Stimulated activated CD4-positive, alpha-beta T cell treated with anti-CD3 and anti-CD28 coated beads, TNF-alpha, amount 100 ng/mL, for 1 hour (primary cell): ENCODE results near the gene ANKRD40.

Experiments
- DNase-seq, 3 donors: peaks; one replicate each; pipeline ENCODE4 v3.0.0-alpha.2; 2020; ENCODE audit warnings: low read depth in 3 of 3, low spot score in 1 of 3

Gene ANKRD40

GRCh38 chr17:50651661-50652060, 56.1 kb downstream of the ANKRD40 start:
- DNase-seq: no peak

DNA sequence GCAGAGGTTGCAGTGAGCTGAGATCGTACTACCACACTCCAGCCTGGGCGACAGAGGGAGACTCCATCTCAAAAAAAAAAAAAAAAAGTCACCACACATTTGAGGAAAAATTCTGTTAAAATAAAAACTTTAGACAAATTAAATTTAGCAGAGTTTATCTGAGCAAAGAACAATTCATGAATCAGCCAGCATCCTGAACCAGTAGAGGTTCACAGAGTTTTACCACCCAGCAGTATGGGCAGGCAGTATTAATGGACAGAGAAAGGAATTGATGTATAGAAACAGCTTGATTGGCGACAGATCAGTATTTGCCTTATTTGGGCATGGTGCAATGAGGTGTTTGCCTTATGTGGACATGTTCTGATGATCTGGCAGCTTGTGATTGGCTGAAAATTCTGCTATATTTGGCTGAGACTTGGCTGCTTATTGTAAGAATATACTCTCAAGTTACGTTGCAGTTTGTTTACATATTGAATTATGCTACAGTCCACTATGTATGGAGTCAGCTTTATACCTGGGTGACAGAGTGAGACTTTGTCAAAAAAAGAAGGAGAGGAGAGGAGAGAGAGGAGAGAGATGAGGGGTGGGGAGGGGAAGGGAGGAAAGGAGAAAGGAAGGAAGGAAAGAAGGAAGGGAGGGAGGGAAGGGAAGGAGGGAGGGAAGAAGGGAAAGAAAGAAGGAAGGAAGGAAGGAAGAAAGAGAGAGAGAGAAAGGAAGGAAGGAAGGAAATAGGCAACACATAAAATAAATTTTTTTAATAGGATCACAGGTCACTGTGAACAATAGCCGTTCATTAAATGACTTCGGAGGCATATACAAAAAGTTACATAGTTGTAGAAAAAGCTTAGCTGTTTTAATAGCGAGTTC, 58.4 kb downstream of the ANKRD40 start:
- DNase-seq: no peak

- no peak for DNase-seq
These were observed 60.5 kb downstream of the ANKRD40 start for GRCh38 chr17:50647187-50647586.

DNA sequence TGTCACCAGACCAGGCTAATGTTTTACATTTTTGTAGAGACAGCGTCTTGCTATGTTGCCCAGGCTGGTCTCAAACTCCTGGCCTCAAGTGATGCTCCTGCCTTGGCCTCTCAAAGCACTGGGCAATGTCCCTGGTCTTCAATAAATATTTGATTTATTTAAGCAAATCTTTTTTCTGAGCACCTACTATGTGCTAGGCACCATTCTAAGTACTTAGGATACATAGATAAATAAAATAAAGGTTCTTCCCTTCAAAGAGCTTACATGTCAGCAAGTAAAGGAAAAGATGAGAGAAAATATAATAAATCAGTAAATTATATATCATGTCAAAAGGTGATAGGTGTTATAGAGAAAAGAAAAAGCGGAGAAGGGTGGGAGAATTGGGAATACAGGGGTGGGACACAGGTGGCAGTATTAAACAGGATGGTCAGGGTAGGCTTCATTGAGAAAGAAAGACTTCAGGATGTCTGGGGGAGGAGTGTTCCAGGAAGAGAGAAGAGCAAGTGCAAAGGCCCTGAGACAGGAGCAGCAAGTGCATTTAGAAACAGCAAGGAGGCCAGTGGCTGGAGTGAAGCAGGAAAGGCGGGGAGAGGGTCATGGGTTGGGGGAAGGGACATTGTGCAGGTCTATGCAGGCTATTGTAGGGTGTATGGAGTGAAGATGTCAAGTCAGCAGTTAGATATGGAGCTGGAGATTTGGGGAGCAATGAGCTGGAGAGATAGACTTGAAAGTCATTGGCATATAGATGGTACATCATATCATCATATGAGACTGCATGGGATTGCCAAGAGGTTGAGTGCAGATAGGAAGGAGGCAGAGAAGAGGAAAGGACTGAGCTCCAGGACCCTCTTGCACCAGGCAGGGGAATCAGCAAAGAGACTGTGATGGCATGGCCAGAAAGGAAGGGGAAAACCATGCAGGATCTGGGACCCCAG, 61.7 kb downstream of the ANKRD40 start:
- DNase-seq: no peak
